Spleen (tissue), 7 donors: ENCODE data around the gene OXER1.

Experiments used
- POLR2A ChIP-seq, 3 donors: fragments of 450-650 bp; IDR thresholded peaks; one replicate each; pipeline ENCODE4 v1.5.1; 2017; ENCODE audit warnings: antibody characterized with exemption in 3 of 3, mild to moderate bottlenecking in 1 of 3
- POLR2AphosphoS5 ChIP-seq, 3 donors: sonication (generic); formaldehyde crosslinking; IDR thresholded peaks; one replicate each; pipeline ENCODE4 v1.5.1; 2017; ENCODE audit warnings: antibody characterized with exemption in 3 of 3
- TF ChIP-seq, protein P1 (sequence below), 11 experiments: fragments of 200-600 bp in 7 of 11; fragments of 450-650 bp in 4 of 11; sonication (generic) in 4 of 11; IDR thresholded peaks in 8 of 11; conservative IDR thresholded peaks in 3 of 11; 1 replicate in 7 of 11; 2 replicates in 4 of 11; pipeline versions ENCODE4 v1.4.0 to v1.8.0; 2016 to 2021; ENCODE audit warnings: antibody characterized with exemption in 11 of 11, inconsistent platforms in 4 of 11, mild to moderate bottlenecking in 1 of 11
- donor health status: DM: no; HTN: no; CAD: no; lungs with moderate emphysema.
- donor health status: DM: no; HTN: no; CAD: no.
- donor health status: DM: no; HTN: no; CAD: no.

DNA sequence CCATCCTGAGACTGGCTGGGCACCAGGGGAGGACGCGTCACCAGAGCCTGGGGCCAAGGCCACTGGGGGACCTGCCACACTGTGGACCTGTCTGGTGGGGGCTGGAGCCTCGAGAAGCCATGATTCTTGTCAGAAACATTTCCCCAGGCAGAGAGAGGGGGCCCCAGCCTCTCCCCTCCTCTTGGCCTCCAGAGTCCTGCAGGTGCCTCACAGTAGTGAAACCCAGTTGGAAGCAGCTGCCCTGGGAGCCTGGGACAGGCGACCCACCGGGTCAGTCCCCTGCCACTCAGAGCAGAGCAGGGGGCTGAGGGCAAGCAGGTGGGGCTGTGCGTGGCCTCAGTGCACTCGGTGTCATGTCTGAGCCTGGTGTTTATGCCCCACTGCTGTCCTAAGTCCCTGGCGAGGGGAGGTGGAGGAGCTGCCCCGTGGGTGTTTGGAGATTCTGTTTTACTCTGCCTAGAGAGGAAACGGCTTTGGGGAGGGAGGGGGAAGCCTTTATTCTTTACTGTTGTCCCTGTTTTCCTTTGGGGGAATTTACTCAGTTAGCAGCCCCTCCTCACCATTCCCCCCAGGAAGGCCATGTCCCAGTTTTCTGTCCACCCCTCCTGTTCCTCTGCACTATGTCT is 7.7 kb downstream of the OXER1 start:
- TF ChIP-seq, protein P1, sequence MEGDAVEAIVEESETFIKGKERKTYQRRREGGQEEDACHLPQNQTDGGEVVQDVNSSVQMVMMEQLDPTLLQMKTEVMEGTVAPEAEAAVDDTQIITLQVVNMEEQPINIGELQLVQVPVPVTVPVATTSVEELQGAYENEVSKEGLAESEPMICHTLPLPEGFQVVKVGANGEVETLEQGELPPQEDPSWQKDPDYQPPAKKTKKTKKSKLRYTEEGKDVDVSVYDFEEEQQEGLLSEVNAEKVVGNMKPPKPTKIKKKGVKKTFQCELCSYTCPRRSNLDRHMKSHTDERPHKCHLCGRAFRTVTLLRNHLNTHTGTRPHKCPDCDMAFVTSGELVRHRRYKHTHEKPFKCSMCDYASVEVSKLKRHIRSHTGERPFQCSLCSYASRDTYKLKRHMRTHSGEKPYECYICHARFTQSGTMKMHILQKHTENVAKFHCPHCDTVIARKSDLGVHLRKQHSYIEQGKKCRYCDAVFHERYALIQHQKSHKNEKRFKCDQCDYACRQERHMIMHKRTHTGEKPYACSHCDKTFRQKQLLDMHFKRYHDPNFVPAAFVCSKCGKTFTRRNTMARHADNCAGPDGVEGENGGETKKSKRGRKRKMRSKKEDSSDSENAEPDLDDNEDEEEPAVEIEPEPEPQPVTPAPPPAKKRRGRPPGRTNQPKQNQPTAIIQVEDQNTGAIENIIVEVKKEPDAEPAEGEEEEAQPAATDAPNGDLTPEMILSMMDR (IDR thresholded peaks at IDR 0.05 in 8 of 11, conservative IDR thresholded peaks at IDR 0.05 in 3 of 11), result no peak
- TF ChIP-seq POLR2A (IDR thresholded peaks at IDR 0.05) (no peak), POLR2AphosphoS5 (IDR thresholded peaks at IDR 0.05) (no peak)
